Ishikawa (cell line): ENCODE measurements around the gene SRC.

ENCODE experiments used
- CEBPB ChIP-seq: IDR thresholded peaks from 2 replicates; pipeline ENCODE4 v1.6.1; 2012
- EGR1 ChIP-seq: IDR thresholded peaks from 2 replicates; pipeline ENCODE4 v1.6.1; 2012
- EP300 ChIP-seq: IDR thresholded peaks from 2 replicates; pipeline ENCODE4 v1.6.1; 2012; ENCODE audit warnings: borderline replicate concordance
- NFIC ChIP-seq: IDR thresholded peaks from 2 replicates; pipeline ENCODE4 v1.6.1; 2012
- RAD21 ChIP-seq: IDR thresholded peaks from 2 replicates; pipeline ENCODE4 v1.6.1; 2012; ENCODE audit warnings: low read depth
- TAF1 ChIP-seq: IDR thresholded peaks from 2 replicates; pipeline ENCODE4 v1.6.1; 2012; ENCODE audit warnings: low read depth, mild to moderate bottlenecking
- TCF12 ChIP-seq: IDR thresholded peaks from 2 replicates; pipeline ENCODE4 v1.6.1; 2012; ENCODE audit warnings: low read depth
- ZBTB7A ChIP-seq: IDR thresholded peaks from 2 replicates; pipeline ENCODE4 v1.6.1; 2012; ENCODE audit warnings: low read depth

GRCh38 chr20:37361336-37361735 lies 15.4 kb downstream of the SRC start:
- no peak for TF ChIP-seq EGR1
- TF ChIP-seq EP300: no peak
- no peak for TF ChIP-seq CEBPB
- no peak for TF ChIP-seq TCF12
- no peak for TF ChIP-seq RAD21
- no peak for TF ChIP-seq TAF1
- no peak for TF ChIP-seq ZBTB7A
- no peak for TF ChIP-seq NFIC
